ENCODE data around the gene ZNF415.

ZNF415 gene

GRCh38 chr19:53082929-53083328 is 49.8 kb downstream of the ZNF415 start:
- Histone ChIP-seq H3K36me3 (ENCODE audit: insufficient read depth, low read length) (peaks cover 70% of the 10 kb centered on the region), H3K9ac (ENCODE audit: low read depth, low read length) (no peak overlapping the region), H3K27me3 (ENCODE audit: control insufficient read depth, insufficient read depth, low read length) (no peaks in the 10 kb centered on the region), H3K4me3 (ENCODE audit: low read length) (no peak overlapping the region), H3K4me1 (ENCODE audit: control insufficient read depth, insufficient read depth, low read length) (no peaks in the 10 kb centered on the region), H3K9me3 (replicated peaks; ENCODE audit: low read length) (no peaks in the 10 kb centered on the region), H3K4me2 (ENCODE audit: low read length) (no peak overlapping the region)

GRCh38 chr19:53079313-53079924 is 53.3 kb downstream of the ZNF415 start:
- Histone ChIP-seq H3K9me3 (replicated peaks; ENCODE audit: low read length) (no peaks in the 10 kb centered on the region), H3K9ac (ENCODE audit: low read depth, low read length) (no peak overlapping the region), H3K27me3 (ENCODE audit: control insufficient read depth, insufficient read depth, low read length) (no peaks in the 10 kb centered on the region), H3K36me3 (ENCODE audit: insufficient read depth, low read length) (peaks cover 66% of the 10 kb centered on the region), H3K4me2 (ENCODE audit: low read length) (no peak overlapping the region), H3K4me1 (ENCODE audit: control insufficient read depth, insufficient read depth, low read length) (no peaks in the 10 kb centered on the region), H3K4me3 (ENCODE audit: low read length) (no peak overlapping the region)

GRCh38 chr19:53078668-53079067 is 54.0 kb downstream of the ZNF415 start:
- H3K9ac ChIP-seq (ENCODE audit: low read depth, low read length), result no peak overlapping the region
- no peak overlapping the region for H3K4me3 ChIP-seq (ENCODE audit: low read length)
- H3K9me3 ChIP-seq (replicated peaks; ENCODE audit: low read length), result no peaks in the 10 kb centered on the region
- no peaks in the 10 kb centered on the region for H3K4me1 ChIP-seq (ENCODE audit: control insufficient read depth, insufficient read depth, low read length)
- peaks cover 66% of the 10 kb centered on the region for H3K36me3 ChIP-seq (ENCODE audit: insufficient read depth, low read length)
- H3K27me3 ChIP-seq (ENCODE audit: control insufficient read depth, insufficient read depth, low read length), result no peaks in the 10 kb centered on the region
- no peak overlapping the region for H3K4me2 ChIP-seq (ENCODE audit: low read length)

GRCh38 chr19:53076984-53077383 is 55.7 kb downstream of the ZNF415 start:
- peaks cover 68% of the 10 kb centered on the region for H3K36me3 ChIP-seq (ENCODE audit: insufficient read depth, low read length)
- H3K9me3 ChIP-seq (replicated peaks; ENCODE audit: low read length), result no peaks in the 10 kb centered on the region
- H3K27me3 ChIP-seq (ENCODE audit: control insufficient read depth, insufficient read depth, low read length), result no peaks in the 10 kb centered on the region
- H3K4me1 ChIP-seq (ENCODE audit: control insufficient read depth, insufficient read depth, low read length), result no peaks in the 10 kb centered on the region
- H3K9ac ChIP-seq (ENCODE audit: low read depth, low read length), result no peak overlapping the region
- H3K4me2 ChIP-seq (ENCODE audit: low read length), result no peak overlapping the region
- no peak overlapping the region for H3K4me3 ChIP-seq (ENCODE audit: low read length)

GRCh38 chr19:53068834-53069233 is 63.9 kb downstream of the ZNF415 start:
- Histone ChIP-seq H3K27me3 (ENCODE audit: control insufficient read depth, insufficient read depth, low read length) (no peaks in the 10 kb centered on the region), H3K4me1 (ENCODE audit: control insufficient read depth, insufficient read depth, low read length) (no peaks in the 10 kb centered on the region), H3K4me2 (ENCODE audit: low read length) (no peak overlapping the region), H3K9ac (ENCODE audit: low read depth, low read length) (no peak overlapping the region), H3K36me3 (ENCODE audit: insufficient read depth, low read length) (peaks cover 73% of the 10 kb centered on the region), H3K9me3 (replicated peaks; ENCODE audit: low read length) (peaks cover 34% of the 10 kb centered on the region), H3K4me3 (ENCODE audit: low read length) (no peak overlapping the region)

- Histone ChIP-seq H3K4me1 (ENCODE audit: control insufficient read depth, insufficient read depth, low read length) (no peaks in the 10 kb centered on the region), H3K27me3 (ENCODE audit: control insufficient read depth, insufficient read depth, low read length) (no peaks in the 10 kb centered on the region), H3K9ac (ENCODE audit: low read depth, low read length) (no peak overlapping the region), H3K36me3 (ENCODE audit: insufficient read depth, low read length) (peaks cover 67% of the 10 kb centered on the region), H3K4me3 (ENCODE audit: low read length) (no peak overlapping the region), H3K9me3 (replicated peaks; ENCODE audit: low read length) (peaks cover 38% of the 10 kb centered on the region), H3K4me2 (ENCODE audit: low read length) (no peak overlapping the region)
Measured at GRCh38 chr19:53068199-53068598, 64.5 kb downstream of the ZNF415 start.

- Histone ChIP-seq H3K4me3 (ENCODE audit: low read length) (peak overlapping the region; percentile 60), H3K4me2 (ENCODE audit: low read length) (peak overlapping the region; percentile 77), H3K36me3 (ENCODE audit: insufficient read depth, low read length) (no peaks in the 10 kb centered on the region), H3K27me3 (ENCODE audit: control insufficient read depth, insufficient read depth, low read length) (peaks cover 5% of the 10 kb centered on the region), H3K9ac (ENCODE audit: low read depth, low read length) (no peak overlapping the region), H3K9me3 (replicated peaks; ENCODE audit: low read length) (peaks cover 4% of the 10 kb centered on the region), H3K4me1 (ENCODE audit: control insufficient read depth, insufficient read depth, low read length) (no peaks in the 10 kb centered on the region)
Measured at GRCh38 chr19:53057904-53058580, 74.7 kb downstream of the ZNF415 start.
